Activated CD4-positive, alpha-beta T cell treated with anti-CD3 and anti-CD28 coated beads, Interleukin-2, amount 50 U/mL, for 16 hours (primary cell): ENCODE measurements around the gene XRN1.
"Not testable (repeated sequence)": the region's sequence is repeated elsewhere in the genome, so short reads cannot be mapped to it uniquely, and the experiment has no call there.

ENCODE experiments used
- DNase-seq: peaks from one replicate; pipeline ENCODE4 v3.0.0-alpha.2; 2020

The XRN1 gene

GRCh38 chr3:142447852-142448823 is at the start of gene XRN1:
XRN1 (minus strand) TSS chr3:142448037; CDS start chr3:142447944, 93 bp downstream.
- DNase-seq, result peak; percentile 96

GRCh38 chr3:142495103-142495502 is 47.3 kb upstream of the XRN1 start:
- DNase-seq, result no peak

GRCh38 chr3:142492184-142492583 is 44.3 kb upstream of the XRN1 start:
- no peak for DNase-seq

GRCh38 chr3:142489572-142490323 is 41.9 kb upstream of the XRN1 start:
- DNase-seq, result no peak

GRCh38 chr3:142484912-142485435 is 37.1 kb upstream of the XRN1 start:
- DNase-seq, result peak; percentile 5

- no peak for DNase-seq
Observed at GRCh38 chr3:142481196-142481595, 33.4 kb upstream of the XRN1 start.

GRCh38 chr3:142470826-142471225 is 23.0 kb upstream of the XRN1 start:
- DNase-seq, result no peak

- no peak for DNase-seq
Observed at GRCh38 chr3:142468456-142468855, 20.6 kb upstream of the XRN1 start.

GRCh38 chr3:142467768-142468167 is 19.9 kb upstream of the XRN1 start:
- DNase-seq, result no peak

GRCh38 chr3:142460689-142461088 is 12.9 kb upstream of the XRN1 start:
- DNase-seq, result no peak

GRCh38 chr3:142459929-142460328 is 12.1 kb upstream of the XRN1 start:
- DNase-seq, result no peak

- DNase-seq, result no peak
Observed at GRCh38 chr3:142459096-142459495, 11.3 kb upstream of the XRN1 start.

GRCh38 chr3:142450881-142451280 is 3.0 kb upstream of the XRN1 start:
- no peak for DNase-seq

- DNase-seq, result no peak
Observed at GRCh38 chr3:142450189-142450588, 2.4 kb upstream of the XRN1 start.

- DNase-seq, result peak; percentile 51
Observed at GRCh38 chr3:142447301-142447851, 461 bp downstream of the XRN1 start.

- DNase-seq, result peak; percentile 80
Observed at GRCh38 chr3:142445816-142446254, 2.0 kb downstream of the XRN1 start.

- no peak for DNase-seq
Observed at GRCh38 chr3:142444343-142444742, 3.5 kb downstream of the XRN1 start.

- not testable (repeated sequence) for DNase-seq
Observed at GRCh38 chr3:142443060-142443459, 4.8 kb downstream of the XRN1 start.

GRCh38 chr3:142439499-142440220 is 8.2 kb downstream of the XRN1 start:
- DNase-seq, result not testable (repeated sequence)

- DNase-seq, result not testable (repeated sequence)
Observed at GRCh38 chr3:142438096-142438495, 9.7 kb downstream of the XRN1 start.

GRCh38 chr3:142436951-142437585 is 10.8 kb downstream of the XRN1 start:
- no peak for DNase-seq

GRCh38 chr3:142434503-142434902 is 13.3 kb downstream of the XRN1 start:
- DNase-seq, result no peak
